Measurements from ENCODE around the gene CRTAC1.
A peak's percentile ranks its signal among the peaks of the same experiment; 100 is the strongest.

CRTAC1 gene, protein sequence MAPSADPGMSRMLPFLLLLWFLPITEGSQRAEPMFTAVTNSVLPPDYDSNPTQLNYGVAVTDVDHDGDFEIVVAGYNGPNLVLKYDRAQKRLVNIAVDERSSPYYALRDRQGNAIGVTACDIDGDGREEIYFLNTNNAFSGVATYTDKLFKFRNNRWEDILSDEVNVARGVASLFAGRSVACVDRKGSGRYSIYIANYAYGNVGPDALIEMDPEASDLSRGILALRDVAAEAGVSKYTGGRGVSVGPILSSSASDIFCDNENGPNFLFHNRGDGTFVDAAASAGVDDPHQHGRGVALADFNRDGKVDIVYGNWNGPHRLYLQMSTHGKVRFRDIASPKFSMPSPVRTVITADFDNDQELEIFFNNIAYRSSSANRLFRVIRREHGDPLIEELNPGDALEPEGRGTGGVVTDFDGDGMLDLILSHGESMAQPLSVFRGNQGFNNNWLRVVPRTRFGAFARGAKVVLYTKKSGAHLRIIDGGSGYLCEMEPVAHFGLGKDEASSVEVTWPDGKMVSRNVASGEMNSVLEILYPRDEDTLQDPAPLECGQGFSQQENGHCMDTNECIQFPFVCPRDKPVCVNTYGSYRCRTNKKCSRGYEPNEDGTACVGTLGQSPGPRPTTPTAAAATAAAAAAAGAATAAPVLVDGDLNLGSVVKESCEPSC

DNA sequence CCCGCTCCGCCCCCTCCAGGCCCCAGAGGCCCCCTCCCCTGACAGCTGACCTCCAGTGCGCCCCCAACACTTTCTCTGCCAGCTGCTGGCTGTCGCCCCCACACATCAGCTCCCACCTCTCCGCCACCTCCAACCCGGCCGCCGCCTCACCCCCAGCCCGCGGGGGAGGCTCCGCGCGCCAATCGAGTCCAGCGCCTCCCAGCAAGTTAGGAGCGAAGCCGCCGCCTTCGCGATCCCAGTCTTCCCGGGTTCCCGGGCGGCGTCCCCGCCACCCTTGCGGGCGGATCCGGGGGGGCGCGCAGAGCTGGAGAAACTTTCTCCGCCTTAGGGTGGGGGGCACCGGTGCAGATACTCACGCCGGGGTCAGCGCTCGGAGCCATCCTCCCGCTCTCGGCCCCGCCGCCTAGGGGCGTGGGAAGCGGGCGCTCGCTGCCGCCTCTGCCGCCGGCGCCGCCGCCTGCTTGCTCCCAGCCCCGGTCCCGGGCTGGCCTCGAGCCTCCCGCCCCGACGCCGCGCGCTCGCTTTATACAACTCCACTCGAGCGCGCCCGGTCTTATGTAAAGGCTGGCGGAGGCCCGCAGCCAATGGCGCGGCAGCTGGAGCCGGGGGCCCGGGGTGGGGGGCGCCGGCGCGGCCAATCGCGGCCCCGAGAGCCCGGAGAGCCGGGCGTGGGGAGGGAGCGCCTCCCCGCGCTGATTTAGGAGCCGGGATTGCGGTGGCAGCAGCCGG lies at the start of gene CRTAC1:
CRTAC1 (minus strand) TSS at position 529 of the 729 bp plus-strand sequence; CDS start at position 380, 149 bp downstream.
- no peak within 1 kb of the TSS for H3K9ac ChIP-seq (ENCODE audit: low read depth, low read length)
- H3K36me3 ChIP-seq (ENCODE audit: control insufficient read depth, insufficient read depth, low read length) = no peaks in the 10 kb centered on the region
- H3K27me3 ChIP-seq (ENCODE audit: control insufficient read depth, insufficient read depth, low read length) = peaks cover 77% of the 10 kb centered on the region

DNA sequence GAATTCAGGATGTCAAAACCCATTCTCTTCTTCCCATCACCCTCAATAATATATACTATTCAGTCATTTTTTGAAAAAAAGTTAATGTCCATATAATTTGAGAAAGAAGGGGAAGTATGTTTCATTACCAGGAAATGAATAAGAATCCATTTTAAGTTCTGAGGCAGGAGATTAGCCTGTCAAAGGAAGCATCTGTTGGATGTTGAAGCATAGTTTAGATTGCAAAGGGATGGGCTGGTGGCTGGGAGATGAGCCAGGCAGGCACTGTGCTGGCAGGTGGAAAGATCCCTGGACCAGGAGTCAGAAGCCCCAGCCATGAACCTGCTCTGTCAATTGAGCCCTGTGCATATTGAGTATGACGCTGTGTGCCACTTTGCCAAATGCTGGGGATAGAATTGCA lies 48.4 kb upstream of the CRTAC1 start:
- Histone ChIP-seq H3K27me3 (ENCODE audit: control insufficient read depth, insufficient read depth, low read length) (no peaks in the 10 kb centered on the region), H3K4me1 (ENCODE audit: control insufficient read depth, insufficient read depth, low read length) (no peaks in the 10 kb centered on the region), H3K9ac (ENCODE audit: low read depth, low read length) (no peak overlapping the region), H3K36me3 (ENCODE audit: control insufficient read depth, insufficient read depth, low read length) (no peaks in the 10 kb centered on the region), H3K4me3 (ENCODE audit: low read depth, low read length) (no peak overlapping the region), H3K9me3 (ENCODE audit: control insufficient read depth, insufficient read depth, low read length) (no peaks in the 10 kb centered on the region)

More for the DNA sequence above, at the start of gene CRTAC1:
- no peaks in the 10 kb centered on the region for H3K9me3 ChIP-seq (ENCODE audit: control insufficient read depth, insufficient read depth, low read length)
- H3K4me1 ChIP-seq (ENCODE audit: control insufficient read depth, insufficient read depth, low read length) = peaks cover 11% of the 10 kb centered on the region
- H3K4me3 ChIP-seq (ENCODE audit: low read depth, low read length) = peak within 1 kb of the TSS; percentile 59

DNA sequence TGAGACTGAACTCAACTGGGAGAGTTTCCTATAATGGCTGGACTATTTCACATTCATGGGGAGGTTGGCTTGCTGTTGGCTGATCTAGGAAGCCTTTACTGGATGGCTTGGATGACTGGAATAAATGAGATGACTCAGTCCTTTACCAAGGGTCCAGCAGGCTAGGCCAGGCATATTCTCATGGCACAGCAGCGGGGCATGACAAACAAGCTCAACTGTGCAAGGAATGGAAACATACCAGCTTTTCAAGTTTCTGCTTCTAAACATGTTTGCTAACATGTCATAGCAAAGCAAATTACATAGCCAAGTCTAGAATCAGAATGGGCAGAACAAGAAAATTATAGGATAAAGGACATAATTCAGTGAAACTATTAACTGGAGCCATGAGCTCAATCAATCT lies 46.8 kb upstream of the CRTAC1 start:
- H3K4me3 ChIP-seq (ENCODE audit: low read depth, low read length) = no peak overlapping the region
- no peak overlapping the region for H3K9ac ChIP-seq (ENCODE audit: low read depth, low read length)
- H3K27me3 ChIP-seq (ENCODE audit: control insufficient read depth, insufficient read depth, low read length) = peaks cover 4% of the 10 kb centered on the region
- no peaks in the 10 kb centered on the region for H3K36me3 ChIP-seq (ENCODE audit: control insufficient read depth, insufficient read depth, low read length)
- H3K4me1 ChIP-seq (ENCODE audit: control insufficient read depth, insufficient read depth, low read length) = no peaks in the 10 kb centered on the region
- no peaks in the 10 kb centered on the region for H3K9me3 ChIP-seq (ENCODE audit: control insufficient read depth, insufficient read depth, low read length)

DNA sequence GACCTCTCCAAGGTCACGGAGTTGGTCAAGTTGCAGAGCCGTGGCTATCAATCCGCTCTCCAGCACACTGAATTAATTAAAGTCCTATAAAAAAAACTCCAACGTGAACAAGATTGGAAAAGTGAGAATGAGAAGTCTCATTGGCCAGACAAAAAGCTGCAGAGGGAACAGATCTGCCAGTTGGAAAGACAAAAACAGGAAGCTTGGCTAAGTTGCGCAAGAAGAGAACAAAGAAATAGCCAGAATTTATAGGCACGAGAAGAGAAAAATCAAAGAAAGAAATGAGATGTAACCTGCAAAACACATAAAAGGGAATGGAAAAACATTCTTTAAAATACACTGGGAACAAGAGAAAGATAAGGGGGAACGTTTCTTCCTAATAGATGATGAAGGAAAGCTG lies 45.7 kb upstream of the CRTAC1 start:
- Histone ChIP-seq H3K4me1 (ENCODE audit: control insufficient read depth, insufficient read depth, low read length) (no peaks in the 10 kb centered on the region), H3K9ac (ENCODE audit: low read depth, low read length) (no peak overlapping the region), H3K27me3 (ENCODE audit: control insufficient read depth, insufficient read depth, low read length) (peaks cover 4% of the 10 kb centered on the region), H3K36me3 (ENCODE audit: control insufficient read depth, insufficient read depth, low read length) (no peaks in the 10 kb centered on the region), H3K4me3 (ENCODE audit: low read depth, low read length) (no peak overlapping the region), H3K9me3 (ENCODE audit: control insufficient read depth, insufficient read depth, low read length) (no peaks in the 10 kb centered on the region)

DNA sequence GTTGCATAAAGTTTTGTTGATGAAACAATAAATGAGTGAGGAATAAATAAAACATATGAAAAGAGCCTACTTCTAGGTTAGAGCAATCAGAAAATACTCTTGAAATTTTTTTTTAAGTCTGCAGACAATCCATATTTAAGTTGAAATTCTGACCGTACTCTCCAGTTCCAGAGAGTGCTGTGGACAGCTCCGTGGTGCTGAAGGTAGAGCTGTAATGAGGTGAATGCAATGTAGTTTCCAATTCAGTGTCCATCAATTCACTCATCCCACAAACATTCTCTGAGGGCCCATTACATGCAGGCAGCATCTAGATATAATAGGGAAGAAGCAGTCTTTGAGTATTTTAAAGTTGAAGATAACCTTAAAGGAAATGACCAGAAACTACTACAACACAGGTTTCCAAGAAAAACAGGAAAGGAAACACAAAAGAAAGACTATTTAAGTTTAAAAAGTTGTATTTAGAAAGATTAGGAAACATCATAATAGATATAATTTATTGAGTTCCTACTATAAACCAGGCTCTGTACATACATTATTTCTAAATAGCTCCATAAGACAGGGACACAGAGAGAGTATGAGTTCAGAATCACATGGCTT lies 44.0 kb upstream of the CRTAC1 start:
- Histone ChIP-seq H3K36me3 (ENCODE audit: control insufficient read depth, insufficient read depth, low read length) (no peaks in the 10 kb centered on the region), H3K4me3 (ENCODE audit: low read depth, low read length) (no peak overlapping the region), H3K4me1 (ENCODE audit: control insufficient read depth, insufficient read depth, low read length) (no peaks in the 10 kb centered on the region), H3K9me3 (ENCODE audit: control insufficient read depth, insufficient read depth, low read length) (no peaks in the 10 kb centered on the region), H3K27me3 (ENCODE audit: control insufficient read depth, insufficient read depth, low read length) (peaks cover 6% of the 10 kb centered on the region), H3K9ac (ENCODE audit: low read depth, low read length) (no peak overlapping the region)

DNA sequence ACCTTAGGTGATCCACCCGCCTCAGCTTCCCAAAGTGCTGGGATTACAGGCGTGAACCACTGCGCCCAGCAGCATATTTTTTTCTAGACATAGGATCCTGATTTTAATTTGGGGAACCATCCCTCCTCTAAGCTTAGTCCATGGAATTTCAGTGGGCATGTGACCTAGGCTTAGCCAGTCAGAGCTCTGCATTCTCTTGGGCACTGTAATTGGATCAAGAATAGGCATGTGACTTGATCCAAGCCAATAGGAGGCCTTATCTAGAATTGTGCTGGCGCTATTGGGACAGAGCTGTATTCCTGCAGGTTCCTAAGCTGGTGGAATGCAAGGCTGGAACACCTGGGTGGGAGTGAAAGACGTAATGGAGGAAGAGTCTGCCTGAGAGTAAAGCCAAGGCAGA lies 36.7 kb upstream of the CRTAC1 start:
- Histone ChIP-seq H3K9me3 (ENCODE audit: control insufficient read depth, insufficient read depth, low read length) (no peaks in the 10 kb centered on the region), H3K4me1 (ENCODE audit: control insufficient read depth, insufficient read depth, low read length) (peaks cover 2% of the 10 kb centered on the region), H3K27me3 (ENCODE audit: control insufficient read depth, insufficient read depth, low read length) (peaks cover 5% of the 10 kb centered on the region), H3K36me3 (ENCODE audit: control insufficient read depth, insufficient read depth, low read length) (no peaks in the 10 kb centered on the region), H3K4me3 (ENCODE audit: low read depth, low read length) (no peak overlapping the region), H3K9ac (ENCODE audit: low read depth, low read length) (no peak overlapping the region)

DNA sequence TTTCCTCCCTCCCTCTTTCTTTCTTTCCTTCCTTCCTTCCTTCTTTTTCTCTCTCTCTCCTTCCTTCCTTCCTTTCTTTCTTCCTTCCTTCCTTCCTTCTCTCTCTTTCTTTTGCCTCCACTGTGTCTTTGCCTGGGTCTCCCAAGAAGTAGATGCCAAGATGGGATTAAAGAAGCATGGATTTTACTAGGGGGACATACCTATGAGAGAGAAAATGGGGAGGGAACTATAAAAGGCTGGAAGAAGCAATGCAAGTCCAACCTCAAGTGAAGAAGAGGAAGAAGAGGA lies 33.3 kb upstream of the CRTAC1 start:
- no peaks in the 10 kb centered on the region for H3K36me3 ChIP-seq (ENCODE audit: control insufficient read depth, insufficient read depth, low read length)
- peaks cover 2% of the 10 kb centered on the region for H3K27me3 ChIP-seq (ENCODE audit: control insufficient read depth, insufficient read depth, low read length)
- no peak overlapping the region for H3K9ac ChIP-seq (ENCODE audit: low read depth, low read length)
- H3K4me1 ChIP-seq (ENCODE audit: control insufficient read depth, insufficient read depth, low read length) = peaks cover 5% of the 10 kb centered on the region
- H3K4me3 ChIP-seq (ENCODE audit: low read depth, low read length) = no peak overlapping the region
- H3K9me3 ChIP-seq (ENCODE audit: control insufficient read depth, insufficient read depth, low read length) = no peaks in the 10 kb centered on the region

DNA sequence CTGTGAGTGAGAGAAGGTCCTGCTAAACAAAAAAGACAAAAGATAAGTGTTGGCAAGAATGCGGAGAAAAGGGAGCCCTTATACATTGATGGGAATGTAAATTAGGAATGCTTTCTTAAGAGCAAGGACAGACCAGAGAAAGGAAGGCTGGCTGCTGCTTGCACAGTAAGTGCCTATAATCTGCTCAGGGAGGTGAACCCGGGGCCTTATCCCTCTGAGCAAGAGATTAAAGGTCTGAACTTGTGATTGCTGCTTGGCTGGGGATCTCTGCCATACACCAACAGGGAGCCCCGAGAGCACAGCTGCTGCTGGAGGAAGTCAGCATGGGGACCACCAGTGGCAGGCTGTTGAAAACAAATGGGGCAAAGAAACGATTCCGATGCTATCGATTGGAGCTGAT lies 32.0 kb upstream of the CRTAC1 start:
- Histone ChIP-seq H3K36me3 (ENCODE audit: control insufficient read depth, insufficient read depth, low read length) (no peaks in the 10 kb centered on the region), H3K4me3 (ENCODE audit: low read depth, low read length) (no peak overlapping the region), H3K9me3 (ENCODE audit: control insufficient read depth, insufficient read depth, low read length) (no peaks in the 10 kb centered on the region), H3K9ac (ENCODE audit: low read depth, low read length) (no peak overlapping the region), H3K27me3 (ENCODE audit: control insufficient read depth, insufficient read depth, low read length) (no peaks in the 10 kb centered on the region), H3K4me1 (ENCODE audit: control insufficient read depth, insufficient read depth, low read length) (peaks cover 5% of the 10 kb centered on the region)

DNA sequence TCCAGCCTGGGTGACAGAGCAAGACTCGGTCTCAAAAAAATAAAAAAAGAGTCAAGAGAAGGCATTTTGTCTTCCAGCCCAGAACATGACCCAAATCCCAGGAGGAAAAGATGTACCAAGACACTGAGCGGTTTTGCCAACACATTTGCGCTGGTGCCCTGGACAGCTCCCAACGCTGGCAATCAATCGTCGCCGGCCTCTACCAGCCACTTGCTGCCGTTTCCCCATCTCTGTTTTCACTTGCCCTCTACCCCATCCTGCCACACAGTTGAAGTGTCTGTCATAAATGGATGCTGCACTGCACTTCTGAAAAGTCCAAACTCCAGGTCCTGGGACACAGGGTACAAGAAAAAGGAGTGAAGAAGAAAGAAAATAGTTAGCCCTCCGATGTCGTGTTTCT lies 29.7 kb upstream of the CRTAC1 start:
- no peaks in the 10 kb centered on the region for H3K36me3 ChIP-seq (ENCODE audit: control insufficient read depth, insufficient read depth, low read length)
- no peak overlapping the region for H3K9ac ChIP-seq (ENCODE audit: low read depth, low read length)
- no peaks in the 10 kb centered on the region for H3K27me3 ChIP-seq (ENCODE audit: control insufficient read depth, insufficient read depth, low read length)
- H3K4me1 ChIP-seq (ENCODE audit: control insufficient read depth, insufficient read depth, low read length) = peaks cover 5% of the 10 kb centered on the region
- no peaks in the 10 kb centered on the region for H3K9me3 ChIP-seq (ENCODE audit: control insufficient read depth, insufficient read depth, low read length)
- H3K4me3 ChIP-seq (ENCODE audit: low read depth, low read length) = no peak overlapping the region

DNA sequence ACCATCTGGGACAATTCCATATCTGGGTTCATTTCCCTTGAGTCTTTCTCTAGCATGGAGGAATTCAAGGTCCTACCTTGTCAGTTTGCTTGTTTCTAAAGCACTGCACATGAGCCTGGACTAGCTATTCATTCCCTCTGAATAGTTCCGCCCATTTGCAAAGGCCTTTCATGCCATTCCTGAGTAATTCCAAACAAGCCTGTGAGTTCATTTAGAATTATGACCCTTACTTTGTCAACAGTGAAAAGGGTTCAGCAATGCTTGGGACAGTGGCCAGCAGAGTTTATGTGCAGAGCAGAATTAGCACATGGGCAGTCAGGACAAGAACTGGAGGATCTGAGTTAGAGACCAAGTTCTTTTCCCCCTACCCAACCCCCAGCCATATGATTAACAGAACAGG lies 27.9 kb upstream of the CRTAC1 start:
- Histone ChIP-seq H3K36me3 (ENCODE audit: control insufficient read depth, insufficient read depth, low read length) (no peaks in the 10 kb centered on the region), H3K9ac (ENCODE audit: low read depth, low read length) (no peak overlapping the region), H3K4me1 (ENCODE audit: control insufficient read depth, insufficient read depth, low read length) (peaks cover 5% of the 10 kb centered on the region), H3K9me3 (ENCODE audit: control insufficient read depth, insufficient read depth, low read length) (no peaks in the 10 kb centered on the region), H3K4me3 (ENCODE audit: low read depth, low read length) (no peak overlapping the region), H3K27me3 (ENCODE audit: control insufficient read depth, insufficient read depth, low read length) (no peaks in the 10 kb centered on the region)

DNA sequence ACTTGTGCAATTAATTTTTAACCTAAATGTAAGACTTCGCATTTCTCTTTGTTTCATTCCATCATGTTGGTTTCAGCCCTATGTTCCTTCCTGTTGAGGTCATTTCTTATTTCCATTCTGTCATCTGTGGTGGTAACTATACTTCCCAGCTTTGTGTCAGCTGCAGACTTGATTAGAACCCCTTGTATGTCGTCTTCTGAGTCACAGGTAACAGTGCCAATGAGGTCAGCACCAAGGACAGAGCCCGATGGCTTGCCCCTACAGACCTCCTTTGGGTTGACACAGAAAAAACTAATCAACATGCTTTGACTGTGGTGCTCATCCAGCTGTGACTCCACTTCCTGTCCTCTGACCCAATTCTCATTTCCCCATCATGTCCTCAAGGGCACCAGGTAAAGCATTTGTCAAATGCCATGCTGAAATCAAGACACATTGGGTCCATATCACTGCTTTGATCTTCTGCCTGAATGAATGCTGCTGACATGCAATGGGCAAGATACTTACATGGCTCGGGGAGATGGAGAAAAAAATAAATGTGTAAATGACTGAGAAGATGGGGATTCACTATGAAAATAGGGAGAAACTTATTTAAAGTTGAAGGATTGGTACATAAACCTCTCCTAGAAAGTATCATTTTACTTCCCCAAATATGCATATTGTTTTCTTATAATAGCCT lies 25.6 kb upstream of the CRTAC1 start:
- Histone ChIP-seq H3K27me3 (ENCODE audit: control insufficient read depth, insufficient read depth, low read length) (peaks cover 2% of the 10 kb centered on the region), H3K4me1 (ENCODE audit: control insufficient read depth, insufficient read depth, low read length) (no peaks in the 10 kb centered on the region), H3K4me3 (ENCODE audit: low read depth, low read length) (no peak overlapping the region), H3K9ac (ENCODE audit: low read depth, low read length) (no peak overlapping the region), H3K9me3 (ENCODE audit: control insufficient read depth, insufficient read depth, low read length) (no peaks in the 10 kb centered on the region), H3K36me3 (ENCODE audit: control insufficient read depth, insufficient read depth, low read length) (no peaks in the 10 kb centered on the region)
